ENCODE data around the gene TMEM95.

Gene TMEM95

GRCh38 chr17:7392696-7393612 lies 38.0 kb downstream of the TMEM95 start:
- DNase-seq (ENCODE audit: low spot score): no peak
- TF ChIP-seq CTCF (IDR thresholded peaks at IDR 0.05; ENCODE audit: extremely low read depth, missing control alignments): no peak

- DNase-seq (ENCODE audit: low spot score): peak; percentile 89
- no peak for TF ChIP-seq CTCF (IDR thresholded peaks at IDR 0.05; ENCODE audit: extremely low read depth, missing control alignments)
Observed at GRCh38 chr17:7393613-7394451, 38.9 kb downstream of the TMEM95 start.

GRCh38 chr17:7394452-7395191 lies 39.7 kb downstream of the TMEM95 start, which contains the start of gene PLSCR3:
TSS of gene PLSCR3 (minus strand) at chr17:7394525. CDS start at chr17:7394110, 415 bp downstream.
- peak; percentile 99 for DNase-seq (ENCODE audit: low spot score)

GRCh38 chr17:7396147-7396546 lies 41.2 kb downstream of the TMEM95 start:
- TF ChIP-seq CTCF (IDR thresholded peaks at IDR 0.05; ENCODE audit: extremely low read depth, missing control alignments): no peak

More at GRCh38 chr17:7394452-7395191, 39.7 kb downstream of the TMEM95 start, which contains the start of gene PLSCR3:
- TF ChIP-seq CTCF (IDR thresholded peaks at IDR 0.05; ENCODE audit: extremely low read depth, missing control alignments): no peak

GRCh38 chr17:7398612-7399011 lies 43.7 kb downstream of the TMEM95 start:
- no peak for TF ChIP-seq CTCF (IDR thresholded peaks at IDR 0.05; ENCODE audit: extremely low read depth, missing control alignments)

More at GRCh38 chr17:7396147-7396546, 41.2 kb downstream of the TMEM95 start:
- no peak for DNase-seq (ENCODE audit: low spot score)

GRCh38 chr17:7403043-7403726 lies 48.2 kb downstream of the TMEM95 start:
- DNase-seq (ENCODE audit: low spot score): no peak
- TF ChIP-seq CTCF (IDR thresholded peaks at IDR 0.05; ENCODE audit: extremely low read depth, missing control alignments): no peak

More at GRCh38 chr17:7398612-7399011, 43.7 kb downstream of the TMEM95 start:
- no peak for DNase-seq (ENCODE audit: low spot score)

Data from GM20000 (cell line).